HCT116 (cell line): ENCODE measurements around the gene PPP1R27.

Experiments used
- EZH2 ChIP-seq: fragments of 200-600 bp; sonication (generic); IDR thresholded peaks from 2 replicates; pipeline ENCODE4 v1.6.1; 2017; ENCODE audit warnings: antibody characterized with exemption, mixed run types
- POLR2A ChIP-seq: IDR thresholded peaks from 2 replicates; pipeline ENCODE4 v1.7.0; 2011; ENCODE audit warnings: borderline replicate concordance; ENCODE audit not compliant: insufficient read depth, insufficient read length; ENCODE audit errors: extremely low read depth
- POLR2AphosphoS5 ChIP-seq: IDR thresholded peaks from 2 replicates; pipeline ENCODE4 v1.6.1; 2011; ENCODE audit warnings: mild to moderate bottlenecking, low read depth, low read length, moderate library complexity
- TF ChIP-seq, protein P1 (sequence below): IDR thresholded peaks from 2 replicates; pipeline ENCODE4 v1.6.1; 2011; ENCODE audit warnings: mild to moderate bottlenecking, low read length, moderate library complexity; ENCODE audit not compliant: insufficient replicate concordance; ENCODE audit errors: extremely low read depth

DNA sequence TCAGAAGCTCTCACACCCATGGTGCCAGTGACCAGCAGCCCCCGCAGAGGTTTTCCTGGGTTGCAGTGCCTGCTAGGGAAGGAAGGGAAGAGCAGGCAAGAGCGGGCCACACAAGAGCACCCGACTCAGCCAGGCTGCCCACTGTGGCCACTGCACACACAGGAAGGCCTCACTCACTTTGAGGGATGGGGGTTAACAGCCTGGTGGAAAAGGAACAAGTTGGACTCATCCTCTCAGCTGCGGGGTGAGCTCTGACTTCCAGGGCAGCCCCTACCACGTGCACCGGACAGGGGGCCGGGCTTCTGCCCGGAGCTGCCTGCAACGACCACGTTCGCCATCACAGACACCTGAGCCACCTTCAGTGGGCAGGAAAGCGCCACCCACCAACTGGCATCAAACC, 17.4 kb upstream of the PPP1R27 start:
- TF ChIP-seq POLR2A (no peak), EZH2 (no peak), POLR2AphosphoS5 (no peak)
- TF ChIP-seq, protein P1, sequence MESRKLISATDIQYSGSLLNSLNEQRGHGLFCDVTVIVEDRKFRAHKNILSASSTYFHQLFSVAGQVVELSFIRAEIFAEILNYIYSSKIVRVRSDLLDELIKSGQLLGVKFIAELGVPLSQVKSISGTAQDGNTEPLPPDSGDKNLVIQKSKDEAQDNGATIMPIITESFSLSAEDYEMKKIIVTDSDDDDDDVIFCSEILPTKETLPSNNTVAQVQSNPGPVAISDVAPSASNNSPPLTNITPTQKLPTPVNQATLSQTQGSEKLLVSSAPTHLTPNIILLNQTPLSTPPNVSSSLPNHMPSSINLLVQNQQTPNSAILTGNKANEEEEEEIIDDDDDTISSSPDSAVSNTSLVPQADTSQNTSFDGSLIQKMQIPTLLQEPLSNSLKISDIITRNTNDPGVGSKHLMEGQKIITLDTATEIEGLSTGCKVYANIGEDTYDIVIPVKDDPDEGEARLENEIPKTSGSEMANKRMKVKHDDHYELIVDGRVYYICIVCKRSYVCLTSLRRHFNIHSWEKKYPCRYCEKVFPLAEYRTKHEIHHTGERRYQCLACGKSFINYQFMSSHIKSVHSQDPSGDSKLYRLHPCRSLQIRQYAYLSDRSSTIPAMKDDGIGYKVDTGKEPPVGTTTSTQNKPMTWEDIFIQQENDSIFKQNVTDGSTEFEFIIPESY: no peak
